ENCODE measurements around the gene FHOD3.
"Not testable (repeated sequence)": the region's sequence is repeated elsewhere in the genome, so short reads cannot be mapped to it uniquely, and the experiment has no call there.

FHOD3 gene

GRCh38 chr18:36352384-36352783 is 54.9 kb downstream of the FHOD3 start:
- DNase-seq, result no peak

- no peak for DNase-seq
These were observed 57.5 kb downstream of the FHOD3 start for GRCh38 chr18:36354989-36355388.

- DNase-seq, result no peak
These were observed 58.0 kb downstream of the FHOD3 start for GRCh38 chr18:36355511-36355910.

- DNase-seq, result not testable (repeated sequence)
These were observed 59.2 kb downstream of the FHOD3 start for GRCh38 chr18:36356741-36357140.

- DNase-seq, result no peak
These were observed 60.6 kb downstream of the FHOD3 start for GRCh38 chr18:36358141-36358540.

- no peak for DNase-seq
These were observed 62.9 kb downstream of the FHOD3 start for GRCh38 chr18:36360256-36360909.

GRCh38 chr18:36364911-36365624 is 67.6 kb downstream of the FHOD3 start:
- DNase-seq, result no peak

- no peak for DNase-seq
These were observed 68.6 kb downstream of the FHOD3 start for GRCh38 chr18:36365836-36366775.

GRCh38 chr18:36366994-36367839 is 69.7 kb downstream of the FHOD3 start:
- DNase-seq, result no peak

GRCh38 chr18:36368889-36369288 is 71.4 kb downstream of the FHOD3 start:
- no peak for DNase-seq

- no peak for DNase-seq
These were observed 75.4 kb downstream of the FHOD3 start for GRCh38 chr18:36372903-36373311.

GRCh38 chr18:36374262-36374661 is 76.7 kb downstream of the FHOD3 start:
- no peak for DNase-seq

GRCh38 chr18:36375118-36375517 is 77.6 kb downstream of the FHOD3 start:
- DNase-seq, result no peak

- DNase-seq, result no peak
These were observed 78.8 kb downstream of the FHOD3 start for GRCh38 chr18:36376361-36376760.

GRCh38 chr18:36377626-36378025 is 80.1 kb downstream of the FHOD3 start:
- DNase-seq, result no peak

GRCh38 chr18:36378205-36378604 is 80.7 kb downstream of the FHOD3 start:
- DNase-seq, result peak; percentile 38

GRCh38 chr18:36379435-36379984 is 82.0 kb downstream of the FHOD3 start:
- DNase-seq, result no peak

- DNase-seq, result no peak
These were observed 82.8 kb downstream of the FHOD3 start for GRCh38 chr18:36380173-36380827.

GRCh38 chr18:36381075-36381474 is 83.6 kb downstream of the FHOD3 start:
- DNase-seq, result no peak

- DNase-seq, result no peak
These were observed 85.3 kb downstream of the FHOD3 start for GRCh38 chr18:36382854-36383253.

GRCh38 chr18:36386150-36386920 is 88.8 kb downstream of the FHOD3 start:
- DNase-seq, result no peak

Data from NCI-H2171 (cell line).